ENCODE results near the gene MIOS. TPM values are rescaled to one million over a fixed set of nuclear protein-coding genes. Genes with fewer than 3 reads are reported as not detected.

Gene MIOS
- total and polyA plus RNA-seq, 9 of the 15 experiments (the other 6 are each of a cell fraction or from before 2014, with no cell fraction given): 7.8 to 47.8 (median 30.6) TPM

DNA sequence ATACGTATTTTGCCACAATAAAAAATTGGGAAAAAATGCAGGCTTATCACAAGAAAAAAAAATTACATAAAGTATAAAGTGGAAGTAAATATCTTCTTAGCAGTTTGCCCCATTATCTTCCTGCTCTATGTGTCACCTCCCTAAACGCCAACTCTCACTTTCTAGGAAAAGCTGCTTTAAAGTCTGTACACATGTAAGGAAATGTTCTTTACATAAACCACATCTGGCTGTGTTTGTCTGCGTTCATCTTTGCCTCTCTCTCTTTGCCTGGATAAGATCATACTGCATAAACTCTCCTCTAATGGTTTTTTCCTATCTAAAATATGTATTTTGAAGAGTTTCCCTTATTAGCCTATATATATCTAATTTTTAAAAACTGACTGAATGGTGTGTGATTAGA lies 50.9 kb downstream of the MIOS start (continued):
- TF ChIP-seq, protein P1, sequence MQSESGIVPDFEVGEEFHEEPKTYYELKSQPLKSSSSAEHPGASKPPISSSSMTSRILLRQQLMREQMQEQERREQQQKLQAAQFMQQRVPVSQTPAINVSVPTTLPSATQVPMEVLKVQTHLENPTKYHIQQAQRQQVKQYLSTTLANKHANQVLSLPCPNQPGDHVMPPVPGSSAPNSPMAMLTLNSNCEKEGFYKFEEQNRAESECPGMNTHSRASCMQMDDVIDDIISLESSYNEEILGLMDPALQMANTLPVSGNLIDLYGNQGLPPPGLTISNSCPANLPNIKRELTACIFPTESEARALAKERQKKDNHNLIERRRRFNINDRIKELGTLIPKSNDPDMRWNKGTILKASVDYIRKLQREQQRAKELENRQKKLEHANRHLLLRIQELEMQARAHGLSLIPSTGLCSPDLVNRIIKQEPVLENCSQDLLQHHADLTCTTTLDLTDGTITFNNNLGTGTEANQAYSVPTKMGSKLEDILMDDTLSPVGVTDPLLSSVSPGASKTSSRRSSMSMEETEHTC (IDR thresholded peaks at IDR 0.05): no peak
- TF ChIP-seq HDAC2 (IDR thresholded peaks at IDR 0.05) (no peak), POLR2H (tag; IDR thresholded peaks at IDR 0.05; ENCODE audit: low read depth) (no peak), FOXA3 (CRISPR knock-in tag; conservative IDR thresholded peaks at IDR 0.05 in 1 of 2, IDR thresholded peaks at IDR 0.05 in 1 of 2) (peak in 1 of 2 experiments; percentile 42; a peak in 2 of 4 replicates)

DNA sequence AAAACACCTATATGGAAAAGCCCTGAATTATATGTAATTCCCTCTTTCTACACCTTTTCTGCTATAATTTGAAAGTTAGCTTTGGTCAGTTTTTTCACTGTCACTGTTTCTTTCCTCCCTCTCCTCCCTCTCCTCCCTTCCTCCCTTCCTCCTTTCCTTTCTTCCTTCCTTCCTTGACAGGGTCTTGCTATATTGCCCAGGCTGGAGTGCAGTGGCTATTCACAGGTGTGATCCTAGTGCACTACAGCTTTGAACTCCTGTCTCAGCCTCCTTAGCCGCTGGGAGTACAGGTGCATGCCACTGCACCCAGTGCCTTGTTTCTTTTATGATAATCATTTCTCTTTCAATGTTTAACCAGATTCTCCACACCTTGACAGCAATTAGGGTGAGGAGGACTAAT lies 51.7 kb downstream of the MIOS start:
- H3K4me2 ChIP-seq (ENCODE audit: insufficient read depth, low read length): no peak overlapping the region
- intact Hi-C loops (cut with micrococcal nuclease) (no loop called here), in situ Hi-C loops (cut with MboI) (no loop called here)
- no peaks in the 10 kb centered on the region for H3K36me3 ChIP-seq (ENCODE audit: control insufficient read depth, insufficient read depth, low read length)
- 91% methylated on average over 1 of the region's 1 CpG for WGBS (ENCODE audit: insufficient coverage, low coverage, missing lambda C conversion rate)
- H3K9me3 ChIP-seq (replicated peaks; ENCODE audit: control insufficient read depth, insufficient read depth, low read depth, low read length): 0 out of 2 replicates have a peak, but pooled peaks cover 2% of the 10 kb centered on the region
- ChIA-PET CTCF (ENCODE audit: low intra/inter-chr PET ratio) (no interaction called here), POLR2A (no interaction called here)
- no TSS peak for BruUV-seq (replicated peaks)
- no peak overlapping the region; the same call in 1 of the 2 replicates for H2AFZ ChIP-seq (ENCODE audit: low read depth, low read length)
- H3K79me2 ChIP-seq (ENCODE audit: control insufficient read depth, insufficient read depth, low read length): no peaks in the 10 kb centered on the region
- no peaks in the 10 kb centered on the region for H3K9me1 ChIP-seq (ENCODE audit: control insufficient read depth, insufficient read depth, low read length)
- H3K27me3 ChIP-seq (ENCODE audit: control insufficient read depth in 2 of 2, insufficient read depth in 2 of 2, low read length in 2 of 2): no peaks in the 10 kb centered on the region
- DNase-seq (ENCODE audit: extremely low read depth in 1 of 4, low spot score in 3 of 4): no peak
- peaks cover 8 to 22% of the 10 kb centered on the region in 2 experiments; a peak in 4 of 5 replicates for H3K4me1 ChIP-seq (replicated peaks in 1 of 2; ENCODE audit: control insufficient read depth in 2 of 2, insufficient read depth in 2 of 2, low read length in 2 of 2)
- H3K4me3 ChIP-seq: no peak overlapping the region
- H4K20me1 ChIP-seq (replicated peaks; ENCODE audit: control insufficient read depth, insufficient read depth, low read length): no peaks in the 10 kb centered on the region
- no peak for ATAC-seq
- no peak for FAIRE-seq
- no peak overlapping the region; the same call in 2 of the 3 replicates for H3K27ac ChIP-seq (ENCODE audit: extremely low read depth, low read depth, low read length)
- no peak overlapping the region for H3K9ac ChIP-seq (ENCODE audit: insufficient read depth in 1 of 2, low read depth in 2 of 2, low read length in 2 of 2)
- TF ChIP-seq HEY1 (CRISPR knock-in tag; IDR thresholded peaks at IDR 0.05; ENCODE audit: borderline replicate concordance): no peak
- TF ChIP-seq MTA3 (IDR thresholded peaks at IDR 0.05; ENCODE audit: borderline replicate concordance): no peak
- no peak for TF ChIP-seq YBX1 (IDR thresholded peaks at IDR 0.05)
- TF ChIP-seq TARDBP (IDR thresholded peaks at IDR 0.05): no peak
- no peak for TF ChIP-seq RAD51 (IDR thresholded peaks at IDR 0.05; ENCODE audit: borderline replicate concordance, low read depth)
- TF ChIP-seq KDM1A (IDR thresholded peaks at IDR 0.05): peak; percentile 19 to 45; a peak in 2 of 4 replicates
- TF ChIP-seq KLF13 (tag; IDR thresholded peaks at IDR 0.05; ENCODE audit: borderline replicate concordance, low read depth): no peak
- 0 out of 2 replicates have a peak, but pooled peaks have one; percentile 45 for TF ChIP-seq SMARCA5 (IDR thresholded peaks at IDR 0.05)
- TF ChIP-seq, protein P2, sequence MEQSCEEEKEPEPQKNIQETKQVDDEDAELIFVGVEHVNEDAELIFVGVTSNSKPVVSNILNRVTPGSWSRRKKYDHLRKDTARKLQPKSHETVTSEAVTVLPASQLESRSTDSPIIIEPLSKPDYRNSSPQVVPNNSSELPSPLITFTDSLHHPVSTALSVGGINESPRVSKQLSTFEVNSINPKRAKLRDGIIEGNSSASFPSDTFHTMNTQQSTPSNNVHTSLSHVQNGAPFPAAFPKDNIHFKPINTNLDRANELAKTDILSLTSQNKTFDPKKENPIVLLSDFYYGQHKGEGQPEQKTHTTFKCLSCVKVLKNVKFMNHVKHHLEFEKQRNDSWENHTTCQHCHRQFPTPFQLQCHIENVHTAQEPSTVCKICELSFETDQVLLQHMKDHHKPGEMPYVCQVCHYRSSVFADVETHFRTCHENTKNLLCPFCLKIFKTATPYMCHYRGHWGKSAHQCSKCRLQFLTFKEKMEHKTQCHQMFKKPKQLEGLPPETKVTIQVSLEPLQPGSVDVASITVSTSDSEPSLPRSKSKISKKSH (CRISPR knock-in tag; IDR thresholded peaks at IDR 0.05): no peak
- TF ChIP-seq SIRT6 (IDR thresholded peaks at IDR 0.05; ENCODE audit: low read depth, low read length): no peak

All from K562 (cell line).